OCI-LY3 (cell line): ENCODE data around the gene R3HCC1L.

Experiments
- H2AFZ ChIP-seq: fragments of 200-600, 300-600 bp; shearing (Covaris generic); 2 replicates; pipeline ENCODE4 v1.6.0; 2014; ENCODE audit warnings: antibody characterized with exemption, low read depth, low read length
- H3K27ac ChIP-seq: fragments of 200-600, 300-600 bp; sonication (generic); 2 replicates; pipeline ENCODE4 v1.5.1; 2014; ENCODE audit warnings: mild to moderate bottlenecking, low read length, moderate library complexity, mixed read lengths
- H3K27me3 ChIP-seq: fragments of 200-600, 300-600 bp; sonication (generic); 2 replicates; pipeline ENCODE4 v1.6.1; 2014; ENCODE audit warnings: low read depth, low read length, mixed read lengths
- H3K36me3 ChIP-seq: fragments of 200-600, 300-600 bp; sonication (generic); replicated peaks from 2 replicates; pipeline ENCODE3; 2014; ENCODE audit warnings: low read depth, low read length, mixed read lengths
- H3K4me1 ChIP-seq: fragments of 300-600, 200-600 bp; sonication (generic); 2 replicates; pipeline ENCODE4 v1.6.1; 2014; ENCODE audit warnings: low read length, mixed read lengths
- H3K4me2 ChIP-seq: fragments of 200-600, 300-600 bp; sonication (generic); 2 replicates; pipeline ENCODE4 v1.6.1; 2014; ENCODE audit warnings: low read length, mixed read lengths
- H3K4me3 ChIP-seq: fragments of 300-600, 200-600 bp; sonication (generic); 2 replicates; pipeline ENCODE4 v1.5.1; 2014; ENCODE audit warnings: antibody characterized with exemption, mild to moderate bottlenecking, low read length, moderate library complexity
- H3K79me2 ChIP-seq: fragments of 300-600, 200-600 bp; shearing (Covaris generic); 2 replicates; pipeline ENCODE4 v1.6.1; 2014; ENCODE audit warnings: mild to moderate bottlenecking, low read length, mixed read lengths
- H3K9ac ChIP-seq: fragments of 300-600, 200-600 bp; shearing (Covaris generic); 2 replicates; pipeline ENCODE4 v1.6.0; 2014; ENCODE audit warnings: mild to moderate bottlenecking, low read length, moderate library complexity
- H3K9me3 ChIP-seq: fragments of 200-600, 300-600 bp; shearing (Covaris generic); 2 replicates; pipeline ENCODE4 v1.6.1; 2014; ENCODE audit warnings: low read length, mixed read lengths; ENCODE audit not compliant: insufficient read depth
- H4K20me1 ChIP-seq: fragments of 200-600, 300-600 bp; sonication (generic); 2 replicates; pipeline ENCODE4 v1.6.1; 2016; ENCODE audit warnings: low read length, mixed read lengths; ENCODE audit not compliant: insufficient read depth
- EZH2phosphoT487 ChIP-seq: fragments of 200-600 bp; shearing (Covaris generic); IDR thresholded peaks from 2 replicates; pipeline ENCODE4 v1.6.1; 2018; ENCODE audit warnings: antibody characterized with exemption, mixed run types, low read depth
- TF ChIP-seq, protein P1 (sequence below): fragments of 200-600, 300-600 bp; sonication (generic); IDR thresholded peaks from 2 replicates; pipeline ENCODE4 v1.5.1; 2014; ENCODE audit warnings: antibody characterized with exemption, low read length, low read depth

The R3HCC1L gene

GRCh38 chr10:98201760-98202159 is 67.3 kb downstream of the R3HCC1L start:
- no peak overlapping the region for H3K27ac ChIP-seq

GRCh38 chr10:98202378-98202777 is 67.9 kb downstream of the R3HCC1L start:
- no peaks in the 10 kb centered on the region for H3K79me2 ChIP-seq
- H3K27me3 ChIP-seq = no peaks in the 10 kb centered on the region
- H3K9ac ChIP-seq = no peak overlapping the region
- H4K20me1 ChIP-seq = no peaks in the 10 kb centered on the region
- H3K4me1 ChIP-seq = no peaks in the 10 kb centered on the region
- H2AFZ ChIP-seq = no peak overlapping the region
- no peaks in the 10 kb centered on the region for H3K36me3 ChIP-seq
- no peak overlapping the region for H3K4me2 ChIP-seq
- H3K9me3 ChIP-seq = no peaks in the 10 kb centered on the region
- no peak for TF ChIP-seq EZH2phosphoT487
- TF ChIP-seq, protein P1, sequence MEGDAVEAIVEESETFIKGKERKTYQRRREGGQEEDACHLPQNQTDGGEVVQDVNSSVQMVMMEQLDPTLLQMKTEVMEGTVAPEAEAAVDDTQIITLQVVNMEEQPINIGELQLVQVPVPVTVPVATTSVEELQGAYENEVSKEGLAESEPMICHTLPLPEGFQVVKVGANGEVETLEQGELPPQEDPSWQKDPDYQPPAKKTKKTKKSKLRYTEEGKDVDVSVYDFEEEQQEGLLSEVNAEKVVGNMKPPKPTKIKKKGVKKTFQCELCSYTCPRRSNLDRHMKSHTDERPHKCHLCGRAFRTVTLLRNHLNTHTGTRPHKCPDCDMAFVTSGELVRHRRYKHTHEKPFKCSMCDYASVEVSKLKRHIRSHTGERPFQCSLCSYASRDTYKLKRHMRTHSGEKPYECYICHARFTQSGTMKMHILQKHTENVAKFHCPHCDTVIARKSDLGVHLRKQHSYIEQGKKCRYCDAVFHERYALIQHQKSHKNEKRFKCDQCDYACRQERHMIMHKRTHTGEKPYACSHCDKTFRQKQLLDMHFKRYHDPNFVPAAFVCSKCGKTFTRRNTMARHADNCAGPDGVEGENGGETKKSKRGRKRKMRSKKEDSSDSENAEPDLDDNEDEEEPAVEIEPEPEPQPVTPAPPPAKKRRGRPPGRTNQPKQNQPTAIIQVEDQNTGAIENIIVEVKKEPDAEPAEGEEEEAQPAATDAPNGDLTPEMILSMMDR = no peak
- no peak overlapping the region for H3K4me3 ChIP-seq
- no peak overlapping the region for H3K27ac ChIP-seq

More at GRCh38 chr10:98201760-98202159, 67.3 kb downstream of the R3HCC1L start:
- TF ChIP-seq, protein P1 = no peak
- no peak for TF ChIP-seq EZH2phosphoT487
- H3K9ac ChIP-seq = no peak overlapping the region
- H3K4me3 ChIP-seq = no peak overlapping the region
- no peaks in the 10 kb centered on the region for H3K4me1 ChIP-seq
- H4K20me1 ChIP-seq = no peaks in the 10 kb centered on the region
- no peaks in the 10 kb centered on the region for H3K79me2 ChIP-seq
- no peaks in the 10 kb centered on the region for H3K27me3 ChIP-seq
- H2AFZ ChIP-seq = no peak overlapping the region
- H3K9me3 ChIP-seq = no peaks in the 10 kb centered on the region
- no peaks in the 10 kb centered on the region for H3K36me3 ChIP-seq
- H3K4me2 ChIP-seq = no peak overlapping the region

- Histone ChIP-seq H3K9ac (no peak overlapping the region), H3K4me1 (no peaks in the 10 kb centered on the region), H3K79me2 (no peaks in the 10 kb centered on the region), H3K4me3 (no peak overlapping the region), H3K4me2 (no peak overlapping the region), H2AFZ (no peak overlapping the region), H3K9me3 (no peaks in the 10 kb centered on the region), H3K27me3 (no peaks in the 10 kb centered on the region), H3K36me3 (peaks cover 12% of the 10 kb centered on the region), H3K27ac (no peak overlapping the region), H4K20me1 (no peaks in the 10 kb centered on the region)
- TF ChIP-seq, protein P1 = no peak
- no peak for TF ChIP-seq EZH2phosphoT487
Measured at GRCh38 chr10:98205351-98205750, 70.9 kb downstream of the R3HCC1L start.

DNA sequence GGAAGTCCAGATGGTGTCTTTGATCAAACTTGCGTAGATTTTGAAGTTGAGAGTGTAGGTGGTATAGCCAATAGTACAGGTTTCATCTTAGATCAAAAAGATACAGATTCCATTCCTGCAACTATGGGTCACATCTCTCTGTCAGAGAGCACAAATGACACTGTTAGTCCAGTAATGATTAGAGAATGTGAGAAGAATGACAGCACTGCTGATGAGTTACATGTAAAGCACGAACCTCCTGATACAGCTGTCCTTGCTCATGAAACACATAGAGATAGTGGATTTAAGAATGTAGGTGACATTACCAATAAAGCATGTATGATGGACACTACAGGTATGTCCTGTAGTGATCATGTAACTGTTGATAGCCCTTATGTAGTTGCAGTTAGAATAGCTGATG is 74.5 kb downstream of the R3HCC1L start:
- Histone ChIP-seq H3K9me3 (no peaks in the 10 kb centered on the region), H3K27ac (no peak overlapping the region), H2AFZ (no peak overlapping the region), H3K9ac (no peak overlapping the region), H3K27me3 (no peaks in the 10 kb centered on the region), H3K79me2 (0 out of 2 replicates have a peak, but pooled peaks cover 3% of the 10 kb centered on the region), H3K4me1 (no peaks in the 10 kb centered on the region), H3K4me3 (no peak overlapping the region), H3K36me3 (peaks cover 12% of the 10 kb centered on the region), H4K20me1 (peaks cover 9% of the 10 kb centered on the region; the same call in 1 of the 2 replicates), H3K4me2 (no peak overlapping the region)
- TF ChIP-seq, protein P1 = no peak
- no peak for TF ChIP-seq EZH2phosphoT487
